ENCODE data around the gene SH3BP1. TPM values are rescaled to one million over a fixed set of nuclear protein-coding genes. Genes with fewer than 3 reads are reported as not detected.

Gene SH3BP1
- total RNA-seq, 5 donors from 2014 or later (not counting 1 experiment from before 2014, with no cell fraction given): 91.3 to 111 (median 93.6) TPM

GRCh38 chr22:37626556-37627075 is 12.9 kb upstream of the SH3BP1 start:
- Histone ChIP-seq H3K9me3 (no peaks in the 10 kb centered on the region), H3K27ac (ENCODE audit: low read length) (peak overlapping the region; percentile 77), H3K4me1 (ENCODE audit: control insufficient read depth in 1 of 2, extremely low read depth in 1 of 2, insufficient read depth in 2 of 2, low read length in 2 of 2) (peaks cover 27 to 85% of the 10 kb centered on the region in 2 experiments), H3K36me3 (ENCODE audit: control insufficient read depth in 2 of 2, extremely low read depth in 1 of 2, insufficient read depth in 1 of 2, low read length in 1 of 2) (peaks cover under 1 to 27% of the 10 kb centered on the region in 2 donors), H3K4me3 (ENCODE audit: control insufficient read depth in 1 of 2, extremely low read depth in 1 of 2, low read length in 1 of 2) (no peak overlapping the region), H3K27me3 (replicated peaks in 1 of 2; ENCODE audit: control insufficient read depth in 2 of 2, extremely low read depth in 1 of 2, insufficient read depth in 2 of 2, low read length in 1 of 2) (no peaks in the 10 kb centered on the region)
- Mint-ChIP-seq H3K27me3 (no peaks in the 10 kb centered on the region), H3K36me3 (peaks cover 7% of the 10 kb centered on the region), H3K9me3 (no peaks in the 10 kb centered on the region), H3K4me3 (peak overlapping the region; percentile 43 to 78 (median 46)), H3K27ac (peak overlapping the region; percentile 93 to 95), H3K4me1 (peaks cover 54 to 68% (median 59%) of the 10 kb centered on the region in 3 donors)
- CTCF ChIA-PET: interaction anchor here in 1 of 2 donors (0.8 to 2.5 kb wide), 4 partner anchors 11 to 236 kb away, joined by 3 to 12 read pairs (median 4); partner anchors contain the start of gene GGA1
- no peak for DNase-seq
- ATAC-seq (replicated peaks in 1 of 4): no peak
- POLR2A ChIA-PET: interaction anchor here in 1 of 2 donors (1.7 kb wide), 1 partner anchor 17 kb away, joined by 4 read pairs; no protein-coding TSS in a partner anchor
- WGBS (ENCODE audit: insufficient coverage): 75% methylated on average over 10 of the region's 13 CpGs

GRCh38 chr22:37627121-37627520 is 12.3 kb upstream of the SH3BP1 start:
- no peaks in the 10 kb centered on the region for H3K9me3 ChIP-seq
- Mint-ChIP-seq H3K4me1 (peaks cover 57 to 73% (median 64%) of the 10 kb centered on the region in 3 donors), H3K36me3 (peaks cover 7% of the 10 kb centered on the region), H3K27me3 (no peaks in the 10 kb centered on the region), H3K9me3 (no peaks in the 10 kb centered on the region), H3K4me3 (peak overlapping the region; percentile 43 to 78 (median 46)), H3K27ac (peak overlapping the region; percentile 93 to 95)
- peak overlapping the region in 1 of 2 donors; percentile 20 for H3K4me3 ChIP-seq (ENCODE audit: control insufficient read depth in 1 of 2, extremely low read depth in 1 of 2, low read length in 1 of 2)
- POLR2A ChIA-PET: interaction anchor here (1.0 to 1.7 kb wide), 2 partner anchors 16 to 17 kb away, joined by 4 read pairs; no protein-coding TSS in a partner anchor
- H3K27me3 ChIP-seq (replicated peaks in 1 of 2; ENCODE audit: control insufficient read depth in 2 of 2, extremely low read depth in 1 of 2, insufficient read depth in 2 of 2, low read length in 1 of 2): no peaks in the 10 kb centered on the region
- ATAC-seq (replicated peaks in 1 of 4) (peak; percentile 11 to 41 (median 28)), DNase-seq (no peak)
- H3K27ac ChIP-seq (ENCODE audit: low read length): peak overlapping the region; percentile 77
- H3K4me1 ChIP-seq (ENCODE audit: control insufficient read depth in 1 of 2, extremely low read depth in 1 of 2, insufficient read depth in 2 of 2, low read length in 2 of 2): peaks cover 27 to 90% of the 10 kb centered on the region in 2 experiments
- 20% methylated on average over 2 of the region's 7 CpGs for WGBS (ENCODE audit: insufficient coverage)
- CTCF ChIA-PET: interaction anchor here (0.6 to 2.5 kb wide), 7 partner anchors 11 to 236 kb away, joined by 3 to 12 read pairs (median 3); partner anchors contain the start of genes GGA1 (in 1 of the 2) and SH3BP1 (in 1 of the 2)
- peaks cover 2 to 29% of the 10 kb centered on the region in 2 donors for H3K36me3 ChIP-seq (ENCODE audit: control insufficient read depth in 2 of 2, extremely low read depth in 1 of 2, insufficient read depth in 1 of 2, low read length in 1 of 2)

GRCh38 chr22:37627545-37627944 is 11.9 kb upstream of the SH3BP1 start:
- Histone ChIP-seq H3K27me3 (replicated peaks in 1 of 2; ENCODE audit: control insufficient read depth in 2 of 2, extremely low read depth in 1 of 2, insufficient read depth in 2 of 2, low read length in 1 of 2) (no peaks in the 10 kb centered on the region), H3K4me3 (ENCODE audit: control insufficient read depth in 1 of 2, extremely low read depth in 1 of 2, low read length in 1 of 2) (peak overlapping the region in 1 of 2 donors; percentile 20), H3K36me3 (ENCODE audit: control insufficient read depth in 2 of 2, extremely low read depth in 1 of 2, insufficient read depth in 1 of 2, low read length in 1 of 2) (peaks cover 3 to 33% of the 10 kb centered on the region in 2 donors), H3K27ac (ENCODE audit: low read length) (peak overlapping the region; percentile 77), H3K4me1 (ENCODE audit: control insufficient read depth in 1 of 2, extremely low read depth in 1 of 2, insufficient read depth in 2 of 2, low read length in 2 of 2) (peaks cover 28 to 94% of the 10 kb centered on the region in 2 experiments), H3K9me3 (no peaks in the 10 kb centered on the region)
- CTCF ChIA-PET: interaction anchor here (0.6 to 2.5 kb wide), 8 partner anchors 8 to 236 kb away, joined by 3 to 12 read pairs (median 3); partner anchors contain the start of genes GGA1 (in 1 of the 2) and SH3BP1 (in 1 of the 2)
- H3K27ac Mint-ChIP-seq: peak overlapping the region; percentile 93 to 95
- H3K9me3 Mint-ChIP-seq: no peaks in the 10 kb centered on the region
- 0% methylated on average over 1 of the region's 6 CpGs for WGBS (ENCODE audit: insufficient coverage)
- ATAC-seq (replicated peaks in 1 of 4) (peak; percentile 79 to 87 (median 86)), DNase-seq (peak; percentile 44 to 78 (median 59))
- H3K36me3 Mint-ChIP-seq: peaks cover 7% of the 10 kb centered on the region
- H3K4me3 Mint-ChIP-seq: peak overlapping the region; percentile 43 to 78 (median 46)
- POLR2A ChIA-PET: interaction anchor here (1.0 to 1.7 kb wide), 2 partner anchors 16 to 18 kb away, joined by 4 read pairs; no protein-coding TSS in a partner anchor
- peaks cover 59 to 77% (median 65%) of the 10 kb centered on the region in 3 donors for H3K4me1 Mint-ChIP-seq
- H3K27me3 Mint-ChIP-seq: no peaks in the 10 kb centered on the region

- H3K4me1 ChIP-seq (ENCODE audit: control insufficient read depth in 1 of 2, extremely low read depth in 1 of 2, insufficient read depth in 2 of 2, low read length in 2 of 2): peaks cover 37 to 99% of the 10 kb centered on the region in 2 experiments
- no peak overlapping the region for H3K4me3 ChIP-seq (ENCODE audit: control insufficient read depth in 1 of 2, extremely low read depth in 1 of 2, low read length in 1 of 2)
- ChIA-PET CTCF (interaction anchor here (0.5 to 2.5 kb wide), 2 partner anchors 14 to 301 kb away, joined by 3 to 12 read pairs; no protein-coding TSS in a partner anchor), POLR2A (no interaction called here)
- Mint-ChIP-seq H3K27ac (peak overlapping the region; percentile 93 to 95), H3K4me1 (peaks cover 63 to 79% (median 70%) of the 10 kb centered on the region in 3 donors), H3K9me3 (no peaks in the 10 kb centered on the region), H3K4me3 (peak overlapping the region in 1 of 3 donors; percentile 78), H3K27me3 (no peaks in the 10 kb centered on the region), H3K36me3 (peaks cover 4% of the 10 kb centered on the region)
- ATAC-seq (replicated peaks in 1 of 4) (no peak), DNase-seq (no peak)
- WGBS (ENCODE audit: insufficient coverage): 94% methylated on average over 8 of the region's 8 CpGs
- no peaks in the 10 kb centered on the region for H3K27me3 ChIP-seq (replicated peaks in 1 of 2; ENCODE audit: control insufficient read depth in 2 of 2, extremely low read depth in 1 of 2, insufficient read depth in 2 of 2, low read length in 1 of 2)
- peaks cover 3 to 30% of the 10 kb centered on the region in 2 donors for H3K36me3 ChIP-seq (ENCODE audit: control insufficient read depth in 2 of 2, extremely low read depth in 1 of 2, insufficient read depth in 1 of 2, low read length in 1 of 2)
- H3K27ac ChIP-seq (ENCODE audit: low read length): peak overlapping the region; percentile 77
- H3K9me3 ChIP-seq: no peaks in the 10 kb centered on the region
Observed at GRCh38 chr22:37628830-37629229, 10.6 kb upstream of the SH3BP1 start.

- H3K27ac Mint-ChIP-seq: peak overlapping the region; percentile 15 to 93
- peak overlapping the region; percentile 77 for H3K27ac ChIP-seq (ENCODE audit: low read length)
Observed at GRCh38 chr22:37629928-37630327, 9.5 kb upstream of the SH3BP1 start.

GRCh38 chr22:37630839-37631435 is 8.5 kb upstream of the SH3BP1 start:
- H3K27me3 ChIP-seq (replicated peaks in 1 of 2; ENCODE audit: control insufficient read depth in 2 of 2, extremely low read depth in 1 of 2, insufficient read depth in 2 of 2, low read length in 1 of 2): no peaks in the 10 kb centered on the region
- 94% methylated on average over 7 of the region's 9 CpGs for WGBS (ENCODE audit: insufficient coverage)

More at GRCh38 chr22:37629928-37630327, 9.5 kb upstream of the SH3BP1 start:
- ChIA-PET CTCF (interaction anchor here (0.8 to 2.0 kb wide), 2 partner anchors 13 kb away, joined by 3 to 5 read pairs; no protein-coding TSS in a partner anchor), POLR2A (no interaction called here)
- Mint-ChIP-seq H3K4me3 (no peak overlapping the region), H3K4me1 (peaks cover 68 to 80% (median 72%) of the 10 kb centered on the region in 3 donors), H3K27me3 (no peaks in the 10 kb centered on the region), H3K9me3 (no peaks in the 10 kb centered on the region), H3K36me3 (peaks cover 4% of the 10 kb centered on the region)
- H3K36me3 ChIP-seq (ENCODE audit: control insufficient read depth in 2 of 2, extremely low read depth in 1 of 2, insufficient read depth in 1 of 2, low read length in 1 of 2): peaks cover 3 to 23% of the 10 kb centered on the region in 2 donors
- peaks cover 46 to 99% of the 10 kb centered on the region in 2 experiments for H3K4me1 ChIP-seq (ENCODE audit: control insufficient read depth in 1 of 2, extremely low read depth in 1 of 2, insufficient read depth in 2 of 2, low read length in 2 of 2)
- WGBS (ENCODE audit: insufficient coverage): 84% methylated on average over 10 of the region's 10 CpGs
- no peak overlapping the region for H3K4me3 ChIP-seq (ENCODE audit: control insufficient read depth in 1 of 2, extremely low read depth in 1 of 2, low read length in 1 of 2)
- DNase-seq (no peak), ATAC-seq (replicated peaks in 1 of 4) (no peak)
- H3K27me3 ChIP-seq (replicated peaks in 1 of 2; ENCODE audit: control insufficient read depth in 2 of 2, extremely low read depth in 1 of 2, insufficient read depth in 2 of 2, low read length in 1 of 2): no peaks in the 10 kb centered on the region
- no peaks in the 10 kb centered on the region for H3K9me3 ChIP-seq

More at GRCh38 chr22:37630839-37631435, 8.5 kb upstream of the SH3BP1 start:
- Mint-ChIP-seq H3K4me1 (peaks cover 66 to 80% (median 67%) of the 10 kb centered on the region in 3 donors), H3K9me3 (no peaks in the 10 kb centered on the region), H3K4me3 (no peak overlapping the region), H3K36me3 (no peaks in the 10 kb centered on the region), H3K27me3 (no peaks in the 10 kb centered on the region), H3K27ac (peak overlapping the region; percentile 76 to 93)
- peaks cover 3 to 19% of the 10 kb centered on the region in 2 donors for H3K36me3 ChIP-seq (ENCODE audit: control insufficient read depth in 2 of 2, extremely low read depth in 1 of 2, insufficient read depth in 1 of 2, low read length in 1 of 2)
- no peak overlapping the region for H3K4me3 ChIP-seq (ENCODE audit: control insufficient read depth in 1 of 2, extremely low read depth in 1 of 2, low read length in 1 of 2)
- H3K4me1 ChIP-seq (ENCODE audit: control insufficient read depth in 1 of 2, extremely low read depth in 1 of 2, insufficient read depth in 2 of 2, low read length in 2 of 2): peaks cover 45 to 99% of the 10 kb centered on the region in 2 experiments
- no peaks in the 10 kb centered on the region for H3K9me3 ChIP-seq
- ATAC-seq (replicated peaks in 1 of 4): no peak
- peak overlapping the region; percentile 88 for H3K27ac ChIP-seq (ENCODE audit: low read length)
- DNase-seq: no peak
- POLR2A ChIA-PET: interaction anchor here in 1 of 2 donors (0.6 kb wide), 1 partner anchor 296 kb away, joined by 3 read pairs; no protein-coding TSS in a partner anchor
- CTCF ChIA-PET: interaction anchor here (0.6 to 2.0 kb wide), 6 partner anchors 11 to 46 kb away, joined by 3 to 9 read pairs (median 5); partner anchors contain the start of gene GGA1 (in 1 of the 2)

Measured in T-cell (primary cell).